ENCODE results near the gene STBD1. TPM values are rescaled to one million over a fixed set of nuclear protein-coding genes. Genes with fewer than 3 reads are reported as not detected.

The STBD1 gene
- total and polyA plus RNA-seq, 2 experiments from 2014 or later: 2.0 to 2.6 TPM

GRCh38 chr4:76354517-76355473, 48.3 kb downstream of the STBD1 start:
- Histone ChIP-seq H3K79me2 (replicated peaks; ENCODE audit: insufficient read depth) (no peaks in the 10 kb centered on the region), H3K4me3 (no peak overlapping the region), H3K27me3 (ENCODE audit: insufficient read depth) (no peaks in the 10 kb centered on the region), H4K20me1 (replicated peaks; ENCODE audit: insufficient read depth) (no peaks in the 10 kb centered on the region), H3K27ac (ENCODE audit: low read depth) (no peak overlapping the region), H3K36me3 (ENCODE audit: insufficient read depth) (no peaks in the 10 kb centered on the region), H2AFZ (no peak overlapping the region), H3K4me1 (ENCODE audit: insufficient read depth) (no peaks in the 10 kb centered on the region), H3F3A (replicated peaks; ENCODE audit: low read depth) (no peaks in the 10 kb centered on the region), H3K4me2 (no peak overlapping the region), H3K9me2 (ENCODE audit: insufficient read depth) (no peaks in the 10 kb centered on the region)
- Mint-ChIP-seq H3K4me1 (no peaks in the 10 kb centered on the region), H3K4me3 (no peak overlapping the region), H3K9me3 (peaks cover 15% of the 10 kb centered on the region), H3K36me3 (ENCODE audit: low read depth) (peaks cover 8% of the 10 kb centered on the region; the same call in 1 of the 3 replicates), H3K27me3 (ENCODE audit: insufficient read depth, low read depth, poor library complexity) (peaks cover 3% of the 10 kb centered on the region), H3K27ac (no peak overlapping the region)
- TF ChIP-seq CREB1 (CRISPR knock-in tag; IDR thresholded peaks at IDR 0.05; ENCODE audit: low read depth): no peak
- no peak for TF ChIP-seq NANOG (IDR thresholded peaks at IDR 0.05; ENCODE audit: borderline replicate concordance)
- no peak for TF ChIP-seq EZH2 (IDR thresholded peaks at IDR 0.05; ENCODE audit: low read depth, unreplicated experiment)
- no peak for TF ChIP-seq JUNB (IDR thresholded peaks at IDR 0.05; ENCODE audit: unreplicated experiment)
- no peak for TF ChIP-seq EZH2phosphoT487 (IDR thresholded peaks at IDR 0.05; ENCODE audit: unreplicated experiment)
- no peak for TF ChIP-seq ZNF114 (CRISPR knock-in tag; IDR thresholded peaks at IDR 0.05)
- no peak for TF ChIP-seq REST (IDR thresholded peaks at IDR 0.05; ENCODE audit: unreplicated experiment)
- no peak for TF ChIP-seq POLR2AphosphoS5 (IDR thresholded peaks at IDR 0.05; ENCODE audit: low read depth)
- ATAC-seq: no peak
- DNase-seq (ENCODE audit: low spot score): no peak

GRCh38 chr4:76357981-76358380, 51.4 kb downstream of the STBD1 start:
- Mint-ChIP-seq H3K27ac (no peak overlapping the region), H3K9me3 (peaks cover 29% of the 10 kb centered on the region), H3K4me3 (no peak overlapping the region), H3K4me1 (no peaks in the 10 kb centered on the region), H3K36me3 (ENCODE audit: low read depth) (peaks cover 15% of the 10 kb centered on the region), H3K27me3 (ENCODE audit: insufficient read depth, low read depth, poor library complexity) (peaks cover 3% of the 10 kb centered on the region)
- H3K27ac ChIP-seq (ENCODE audit: low read depth): no peak overlapping the region
- H3K79me2 ChIP-seq (replicated peaks; ENCODE audit: insufficient read depth): no peaks in the 10 kb centered on the region
- no peaks in the 10 kb centered on the region for H3K27me3 ChIP-seq (ENCODE audit: insufficient read depth)
- no peaks in the 10 kb centered on the region for H3K9me2 ChIP-seq (ENCODE audit: insufficient read depth)
- DNase-seq (ENCODE audit: low spot score) (no peak), ATAC-seq (no peak)
- no peaks in the 10 kb centered on the region for H3F3A ChIP-seq (replicated peaks; ENCODE audit: low read depth)
- H3K4me3 ChIP-seq: no peak overlapping the region
- H3K4me2 ChIP-seq: no peak overlapping the region
- H4K20me1 ChIP-seq (replicated peaks; ENCODE audit: insufficient read depth): no peaks in the 10 kb centered on the region
- no peaks in the 10 kb centered on the region for H3K4me1 ChIP-seq (ENCODE audit: insufficient read depth)
- H3K36me3 ChIP-seq (ENCODE audit: insufficient read depth): no peaks in the 10 kb centered on the region
- H2AFZ ChIP-seq: no peak overlapping the region
- no peak for TF ChIP-seq ZNF462 (CRISPR knock-in tag; IDR thresholded peaks at IDR 0.05)
- TF ChIP-seq CTCF (conservative IDR thresholded peaks at IDR 0.05; ENCODE audit: low read depth in 2 of 2): no peak

Measured in GM23338 (cell line).